WTC11 (cell line): ENCODE data around the gene SRGN. TPM values are rescaled to one million over a fixed set of nuclear protein-coding genes. Genes with fewer than 3 reads are reported as not detected.

ENCODE experiments used
- ATAC-seq: fragments of 200-7000 bp; cut with Tn5 transposase; 2 replicates; pipeline ENCODE4 v1.10.0; 2021; ENCODE audit warnings: mild to moderate bottlenecking, moderate library complexity
- CTCF ChIA-PET: fragments of 300-600 bp; sonication (Branson Sonifier 250); formaldehyde crosslinking; loops from one replicate; lab custom pipeline; 2021; ENCODE audit warnings: antibody characterized with exemption; lab: Charles Lee
- POLR2A ChIA-PET: fragments of 350-600 bp; sonication (Branson Sonifier 250); formaldehyde crosslinking; loops from one replicate; lab custom pipeline; 2021; ENCODE audit warnings: antibody characterized with exemption; lab: Charles Lee
- DNase-seq: peaks from one replicate; pipeline ENCODE4 v3.0.0; 2021; ENCODE audit warnings: low spot score
- H3K27ac Mint-ChIP-seq: 2 replicates; pipeline ENCODE4 v1.8.0; 2021; ENCODE audit warnings: mixed read lengths
- H3K27me3 Mint-ChIP-seq: 2 replicates; pipeline ENCODE4 v1.8.0; 2021; ENCODE audit warnings: low read depth, mild to moderate bottlenecking, moderate library complexity, mixed read lengths
- H3K36me3 Mint-ChIP-seq: 2 replicates; pipeline ENCODE4 v1.8.0; 2021; ENCODE audit warnings: mixed read lengths
- H3K4me1 Mint-ChIP-seq: 2 replicates; pipeline ENCODE4 v1.8.0; 2022; ENCODE audit warnings: mixed read lengths
- H3K4me3 Mint-ChIP-seq: 2 replicates; pipeline ENCODE4 v1.8.0; 2021; ENCODE audit warnings: mild to moderate bottlenecking, moderate library complexity, mixed read lengths
- H3K9me3 Mint-ChIP-seq: 2 replicates; pipeline ENCODE4 v1.8.0; 2021; ENCODE audit warnings: mixed read lengths
- ATF1 ChIP-seq: sonication (generic); formaldehyde crosslinking; IDR thresholded peaks from 2 replicates; pipeline ENCODE4 v1.8.1; 2023; ENCODE audit warnings: mild to moderate bottlenecking, moderate library complexity, missing genetic modification reagents
- ATF3 ChIP-seq: sonication (generic); formaldehyde crosslinking; conservative IDR thresholded peaks from 2 replicates; pipeline ENCODE4 v1.8.1; 2022; ENCODE audit warnings: mild to moderate bottlenecking, missing genetic modification reagents
- CDX4 ChIP-seq: fragments of 250-450 bp; sonication (Bioruptor Pico); IDR thresholded peaks from 2 replicates; pipeline ENCODE4 v1.9.0; 2021; ENCODE audit warnings: moderate library complexity, mild to moderate bottlenecking, inconsistent platforms, borderline replicate concordance
- CREM ChIP-seq: sonication (generic); formaldehyde crosslinking; IDR thresholded peaks from 2 replicates; pipeline ENCODE4 v1.8.1; 2022; ENCODE audit warnings: mild to moderate bottlenecking, missing genetic modification reagents, moderate library complexity
- ESRRA ChIP-seq: sonication (generic); formaldehyde crosslinking; IDR thresholded peaks from 2 replicates; pipeline ENCODE4 v1.8.1; 2022; ENCODE audit warnings: mild to moderate bottlenecking, missing genetic modification reagents, borderline replicate concordance
- ETV6 ChIP-seq: sonication (generic); formaldehyde crosslinking; IDR thresholded peaks from 2 replicates; pipeline ENCODE4 v1.8.1; 2022; ENCODE audit warnings: mild to moderate bottlenecking, missing genetic modification reagents
- FOXP1 ChIP-seq: sonication (generic); formaldehyde crosslinking; IDR thresholded peaks from 2 replicates; pipeline ENCODE4 v1.8.0; 2022; ENCODE audit warnings: missing genetic modification reagents, mild to moderate bottlenecking, moderate library complexity, borderline replicate concordance
- GRHL2 ChIP-seq: fragments of 250-450 bp; sonication (Bioruptor Pico); IDR thresholded peaks from 2 replicates; pipeline ENCODE4 v1.8.0; 2022; ENCODE audit warnings: mild to moderate bottlenecking, moderate library complexity; ENCODE audit not compliant: insufficient replicate concordance, severe bottlenecking
- HMGA2 ChIP-seq: fragments of 250-450 bp; sonication (Bioruptor Pico); IDR thresholded peaks from 2 replicates; pipeline ENCODE4 v1.4.0; 2021; ENCODE audit warnings: mild to moderate bottlenecking, moderate library complexity
- IRF1 ChIP-seq: sonication (generic); formaldehyde crosslinking; IDR thresholded peaks from 2 replicates; pipeline ENCODE4 v1.8.0; 2023; ENCODE audit warnings: missing genetic modification reagents
- JAZF1 ChIP-seq: fragments of 250-450 bp; sonication (Bioruptor Pico); IDR thresholded peaks from 2 replicates; pipeline ENCODE4 v1.9.0; 2021; ENCODE audit warnings: moderate library complexity, mild to moderate bottlenecking, inconsistent platforms
- KAT7 ChIP-seq: sonication (generic); formaldehyde crosslinking; IDR thresholded peaks from 2 replicates; pipeline ENCODE4 v1.8.1; 2023; ENCODE audit warnings: missing genetic modification reagents, mild to moderate bottlenecking, borderline replicate concordance
- NFE2L1 ChIP-seq: sonication (generic); formaldehyde crosslinking; IDR thresholded peaks from 2 replicates; pipeline ENCODE4 v1.8.1; 2023; ENCODE audit warnings: missing genetic modification reagents
- NFYB ChIP-seq: sonication (generic); formaldehyde crosslinking; conservative IDR thresholded peaks from 2 replicates; pipeline ENCODE4 v1.8.0; 2022; ENCODE audit warnings: low read depth, missing genetic modification reagents
- NR1H2 ChIP-seq: sonication (generic); formaldehyde crosslinking; IDR thresholded peaks from 2 replicates; pipeline ENCODE4 v1.9.0; 2021; ENCODE audit warnings: mild to moderate bottlenecking, moderate library complexity, missing genetic modification reagents
- NR3C1 ChIP-seq: sonication (generic); formaldehyde crosslinking; conservative IDR thresholded peaks from 2 replicates; pipeline ENCODE4 v1.8.1; 2023; ENCODE audit warnings: low read depth, mild to moderate bottlenecking, missing genetic modification reagents
- PREB ChIP-seq: sonication (generic); formaldehyde crosslinking; IDR thresholded peaks from 2 replicates; pipeline ENCODE4 v1.8.1; 2022; ENCODE audit warnings: mild to moderate bottlenecking, missing genetic modification reagents, moderate library complexity, borderline replicate concordance
- RELA ChIP-seq: sonication (generic); formaldehyde crosslinking; IDR thresholded peaks from 2 replicates; pipeline ENCODE4 v1.8.1; 2022; ENCODE audit warnings: missing genetic modification reagents, mild to moderate bottlenecking, borderline replicate concordance
- SOX15 ChIP-seq: fragments of 250-450 bp; sonication (Bioruptor Pico); IDR thresholded peaks from 2 replicates; pipeline ENCODE4 v1.9.0; 2021; ENCODE audit warnings: mild to moderate bottlenecking
- SP1 ChIP-seq: sonication (generic); formaldehyde crosslinking; conservative IDR thresholded peaks from 2 replicates; pipeline ENCODE4 v1.8.1; 2022; ENCODE audit warnings: missing genetic modification reagents
- TCF7 ChIP-seq: sonication (generic); formaldehyde crosslinking; IDR thresholded peaks from 2 replicates; pipeline ENCODE4 v1.8.0; 2022; ENCODE audit warnings: mild to moderate bottlenecking, low read depth, missing genetic modification reagents, moderate library complexity
- ZBTB43 ChIP-seq: sonication (generic); formaldehyde crosslinking; IDR thresholded peaks from 2 replicates; pipeline ENCODE4 v1.8.1; 2023; ENCODE audit warnings: mild to moderate bottlenecking, missing genetic modification reagents
- ZNF121 ChIP-seq: sonication (generic); formaldehyde crosslinking; IDR thresholded peaks from 2 replicates; pipeline ENCODE4 v1.8.0; 2023; ENCODE audit warnings: missing genetic modification reagents
- ZNF263 ChIP-seq: sonication (generic); formaldehyde crosslinking; IDR thresholded peaks from 2 replicates; pipeline ENCODE4 v1.8.1; 2022; ENCODE audit warnings: low read depth, mild to moderate bottlenecking, moderate library complexity, missing genetic modification reagents
- ZNF317 ChIP-seq: sonication (generic); formaldehyde crosslinking; IDR thresholded peaks from 2 replicates; pipeline ENCODE4 v1.8.1; 2023; ENCODE audit warnings: low read depth, mild to moderate bottlenecking, moderate library complexity, missing genetic modification reagents, borderline replicate concordance
- ZNF396 ChIP-seq: fragments of 250-450 bp; sonication (Bioruptor Pico); IDR thresholded peaks from 2 replicates; pipeline ENCODE4 v1.8.0; 2021; ENCODE audit warnings: mild to moderate bottlenecking, moderate library complexity, borderline replicate concordance
- ZNF423 ChIP-seq: fragments of 250-450 bp; sonication (Bioruptor Pico); IDR thresholded peaks from 2 replicates; pipeline ENCODE4 v2.1.2; 2022; ENCODE audit warnings: mild to moderate bottlenecking, moderate library complexity
- ZNF512 ChIP-seq: sonication (generic); formaldehyde crosslinking; IDR thresholded peaks from 2 replicates; pipeline ENCODE4 v1.8.1; 2022; ENCODE audit warnings: missing genetic modification reagents, borderline replicate concordance
- total RNA-seq: library from RNA; stranded (reverse); gene quantifications from 3 replicates; pipeline ENCODE4 v1.2.3, GENCODE V29; 2021

Gene SRGN
- total RNA-seq, 1 experiment from 2014 or later, result 1.4 TPM

DNA sequence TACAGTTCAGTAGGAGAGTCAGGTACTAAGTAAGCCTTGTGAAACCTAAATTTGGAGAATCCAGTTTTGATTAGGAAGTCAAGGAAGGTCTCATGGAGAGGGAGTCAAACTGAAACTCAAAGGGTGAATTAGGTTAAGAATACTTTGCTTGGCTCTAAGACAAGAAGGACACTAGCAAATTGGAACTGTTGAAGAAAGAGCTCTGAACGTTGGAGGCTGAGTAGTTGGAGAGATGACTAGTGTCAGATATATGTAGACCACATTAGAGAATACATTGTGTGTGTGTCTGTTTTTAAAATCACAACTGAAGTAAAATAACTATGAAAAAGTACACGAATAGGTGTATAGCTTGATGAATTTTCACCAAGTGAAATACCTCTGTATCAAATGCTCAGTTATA, 42.3 kb downstream of the SRGN start (continued):
- no peak for TF ChIP-seq ATF3
- TF ChIP-seq SP1 (CRISPR knock-in tag), result no peak
- TF ChIP-seq ESRRA, result no peak
- TF ChIP-seq RELA, result no peak
- no peak for TF ChIP-seq JAZF1
- TF ChIP-seq KAT7 (CRISPR knock-in tag), result no peak
- no peak for TF ChIP-seq NR1H2

GRCh38 chr10:69139961-69140360, 52.1 kb downstream of the SRGN start:
- ATAC-seq (no peak), DNase-seq (no peak)
- TF ChIP-seq CDX4 (CRISPR knock-in tag) (no peak), ATF1 (CRISPR knock-in tag) (no peak), HMGA2 (CRISPR knock-in tag) (no peak), CREM (CRISPR knock-in tag) (no peak), SOX15 (no peak), NR3C1 (CRISPR knock-in tag) (no peak), TCF7 (no peak), PREB (CRISPR knock-in tag) (no peak), ZBTB43 (CRISPR knock-in tag) (no peak), NFYB (no peak)
- H3K4me3 Mint-ChIP-seq, result no peak overlapping the region
- CTCF ChIA-PET, result no interaction called here
- POLR2A ChIA-PET, result no interaction called here
- no peak overlapping the region for H3K27ac Mint-ChIP-seq
- peaks cover 7% of the 10 kb centered on the region; the same call in 1 of the 2 replicates for H3K36me3 Mint-ChIP-seq
- H3K9me3 Mint-ChIP-seq, result no peaks in the 10 kb centered on the region
- H3K4me1 Mint-ChIP-seq, result no peaks in the 10 kb centered on the region
- no peaks in the 10 kb centered on the region for H3K27me3 Mint-ChIP-seq

GRCh38 chr10:69141304-69141703, 53.4 kb downstream of the SRGN start:
- H3K4me1 Mint-ChIP-seq, result no peaks in the 10 kb centered on the region
- CTCF ChIA-PET, result no interaction called here
- POLR2A ChIA-PET, result no interaction called here
- no peaks in the 10 kb centered on the region for H3K9me3 Mint-ChIP-seq
- H3K36me3 Mint-ChIP-seq, result no peaks in the 10 kb centered on the region
- H3K4me3 Mint-ChIP-seq, result no peak overlapping the region
- ATAC-seq (no peak), DNase-seq (no peak)
- no peak overlapping the region; the same call in 1 of the 2 replicates for H3K27ac Mint-ChIP-seq
- TF ChIP-seq ZBTB43 (CRISPR knock-in tag) (no peak), ESRRA (no peak), ZNF317 (no peak), IRF1 (CRISPR knock-in tag) (no peak), GRHL2 (CRISPR knock-in tag) (no peak), ZNF512 (no peak), ZNF263 (CRISPR knock-in tag) (no peak), TCF7 (no peak), ZNF423 (CRISPR knock-in tag) (no peak), ETV6 (CRISPR knock-in tag) (no peak), RELA (no peak), HMGA2 (CRISPR knock-in tag) (no peak), ZNF396 (CRISPR knock-in tag) (no peak), NFE2L1 (no peak), ZNF121 (CRISPR knock-in tag) (no peak), FOXP1 (CRISPR knock-in tag) (no peak)
- no peaks in the 10 kb centered on the region for H3K27me3 Mint-ChIP-seq
